Measurements from ENCODE around the gene TXNL4A.

TXNL4A gene

DNA sequence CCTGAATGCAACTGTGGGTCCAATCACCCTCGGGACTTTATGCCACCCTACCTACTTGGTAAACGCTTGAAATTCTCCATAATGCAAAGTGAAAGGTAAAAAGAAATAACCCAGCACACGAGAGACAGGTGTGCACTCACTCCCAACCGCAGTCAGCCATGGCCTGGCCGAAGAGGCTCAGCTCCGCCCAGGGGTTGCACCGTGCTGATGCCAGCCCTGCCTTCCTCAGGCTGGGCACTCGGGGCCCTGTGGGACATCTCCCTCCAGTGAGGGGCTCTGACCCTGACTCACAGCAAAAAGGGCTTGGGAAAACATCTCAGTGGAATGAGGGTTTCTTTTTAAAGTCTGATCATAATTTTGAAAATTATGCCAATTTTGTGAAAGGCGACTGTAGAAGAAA lies 50.2 kb downstream of the TXNL4A start:
- H3K27ac ChIP-seq (replicated peaks): no peak overlapping the region
- no peaks in the 10 kb centered on the region for H3K27me3 ChIP-seq (ENCODE audit: insufficient read depth, poor library complexity, severe bottlenecking)
- no peak overlapping the region for H3K4me3 ChIP-seq (replicated peaks; ENCODE audit: insufficient read depth, low read length)
- no peak for DNase-seq (ENCODE audit: low read depth in 1 of 2, low spot score in 1 of 2)
- TF ChIP-seq SPI1 (IDR thresholded peaks at IDR 0.05; ENCODE audit: borderline replicate concordance, low read depth): no peak

DNA sequence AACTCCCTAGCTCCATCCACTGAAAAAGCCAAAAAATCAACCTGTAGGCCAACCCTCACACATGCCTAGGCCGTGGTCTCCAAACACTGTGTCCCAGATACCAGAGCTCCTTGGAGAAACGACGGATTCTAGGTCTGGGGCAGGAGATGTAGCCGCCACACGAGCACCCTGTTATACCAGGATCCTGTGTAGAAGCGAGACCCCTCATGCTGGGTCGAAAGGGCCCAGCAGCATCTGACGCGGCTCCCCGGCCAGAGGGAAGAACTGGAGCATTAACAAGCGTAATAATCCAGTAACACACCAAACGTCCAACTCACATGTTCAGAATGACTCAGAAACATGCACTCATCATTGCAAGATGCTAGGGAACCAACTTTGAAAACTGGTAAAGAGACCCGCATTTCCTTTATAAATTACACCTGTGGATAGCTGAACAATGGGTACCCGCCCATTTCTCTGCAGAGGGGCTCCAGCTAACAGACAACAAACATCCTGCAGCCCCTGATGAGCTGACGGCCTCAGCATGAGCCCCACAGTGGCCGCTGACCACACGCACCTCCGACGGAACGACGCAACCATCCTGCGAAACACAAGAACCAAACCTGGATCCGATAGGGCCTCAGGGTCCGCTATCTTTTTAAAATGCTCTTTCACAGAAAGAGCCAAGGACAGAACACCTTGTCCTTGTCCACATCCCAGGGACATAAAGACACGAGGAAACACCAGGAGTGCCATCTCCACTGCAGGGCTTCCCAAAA lies 51.1 kb downstream of the TXNL4A start:
- no peaks in the 10 kb centered on the region for H3K27me3 ChIP-seq (ENCODE audit: insufficient read depth, poor library complexity, severe bottlenecking)
- DNase-seq (ENCODE audit: low read depth in 1 of 2, low spot score in 1 of 2): no peak
- TF ChIP-seq POLR2AphosphoS5 (IDR thresholded peaks at IDR 0.05; ENCODE audit: low read depth): no peak
- TF ChIP-seq, protein P1, sequence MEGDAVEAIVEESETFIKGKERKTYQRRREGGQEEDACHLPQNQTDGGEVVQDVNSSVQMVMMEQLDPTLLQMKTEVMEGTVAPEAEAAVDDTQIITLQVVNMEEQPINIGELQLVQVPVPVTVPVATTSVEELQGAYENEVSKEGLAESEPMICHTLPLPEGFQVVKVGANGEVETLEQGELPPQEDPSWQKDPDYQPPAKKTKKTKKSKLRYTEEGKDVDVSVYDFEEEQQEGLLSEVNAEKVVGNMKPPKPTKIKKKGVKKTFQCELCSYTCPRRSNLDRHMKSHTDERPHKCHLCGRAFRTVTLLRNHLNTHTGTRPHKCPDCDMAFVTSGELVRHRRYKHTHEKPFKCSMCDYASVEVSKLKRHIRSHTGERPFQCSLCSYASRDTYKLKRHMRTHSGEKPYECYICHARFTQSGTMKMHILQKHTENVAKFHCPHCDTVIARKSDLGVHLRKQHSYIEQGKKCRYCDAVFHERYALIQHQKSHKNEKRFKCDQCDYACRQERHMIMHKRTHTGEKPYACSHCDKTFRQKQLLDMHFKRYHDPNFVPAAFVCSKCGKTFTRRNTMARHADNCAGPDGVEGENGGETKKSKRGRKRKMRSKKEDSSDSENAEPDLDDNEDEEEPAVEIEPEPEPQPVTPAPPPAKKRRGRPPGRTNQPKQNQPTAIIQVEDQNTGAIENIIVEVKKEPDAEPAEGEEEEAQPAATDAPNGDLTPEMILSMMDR (IDR thresholded peaks at IDR 0.05; ENCODE audit: insufficient read depth, low read length): no peak
- TF ChIP-seq, protein P2, sequence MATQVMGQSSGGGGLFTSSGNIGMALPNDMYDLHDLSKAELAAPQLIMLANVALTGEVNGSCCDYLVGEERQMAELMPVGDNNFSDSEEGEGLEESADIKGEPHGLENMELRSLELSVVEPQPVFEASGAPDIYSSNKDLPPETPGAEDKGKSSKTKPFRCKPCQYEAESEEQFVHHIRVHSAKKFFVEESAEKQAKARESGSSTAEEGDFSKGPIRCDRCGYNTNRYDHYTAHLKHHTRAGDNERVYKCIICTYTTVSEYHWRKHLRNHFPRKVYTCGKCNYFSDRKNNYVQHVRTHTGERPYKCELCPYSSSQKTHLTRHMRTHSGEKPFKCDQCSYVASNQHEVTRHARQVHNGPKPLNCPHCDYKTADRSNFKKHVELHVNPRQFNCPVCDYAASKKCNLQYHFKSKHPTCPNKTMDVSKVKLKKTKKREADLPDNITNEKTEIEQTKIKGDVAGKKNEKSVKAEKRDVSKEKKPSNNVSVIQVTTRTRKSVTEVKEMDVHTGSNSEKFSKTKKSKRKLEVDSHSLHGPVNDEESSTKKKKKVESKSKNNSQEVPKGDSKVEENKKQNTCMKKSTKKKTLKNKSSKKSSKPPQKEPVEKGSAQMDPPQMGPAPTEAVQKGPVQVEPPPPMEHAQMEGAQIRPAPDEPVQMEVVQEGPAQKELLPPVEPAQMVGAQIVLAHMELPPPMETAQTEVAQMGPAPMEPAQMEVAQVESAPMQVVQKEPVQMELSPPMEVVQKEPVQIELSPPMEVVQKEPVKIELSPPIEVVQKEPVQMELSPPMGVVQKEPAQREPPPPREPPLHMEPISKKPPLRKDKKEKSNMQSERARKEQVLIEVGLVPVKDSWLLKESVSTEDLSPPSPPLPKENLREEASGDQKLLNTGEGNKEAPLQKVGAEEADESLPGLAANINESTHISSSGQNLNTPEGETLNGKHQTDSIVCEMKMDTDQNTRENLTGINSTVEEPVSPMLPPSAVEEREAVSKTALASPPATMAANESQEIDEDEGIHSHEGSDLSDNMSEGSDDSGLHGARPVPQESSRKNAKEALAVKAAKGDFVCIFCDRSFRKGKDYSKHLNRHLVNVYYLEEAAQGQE (IDR thresholded peaks at IDR 0.05; ENCODE audit: insufficient replicate concordance, low read depth): no peak
- TF ChIP-seq GABPA (IDR thresholded peaks at IDR 0.05; ENCODE audit: low read depth): no peak
- TF ChIP-seq SPI1 (IDR thresholded peaks at IDR 0.05; ENCODE audit: borderline replicate concordance, low read depth): no peak
- H3K4me3 ChIP-seq (replicated peaks; ENCODE audit: insufficient read depth, low read length): no peak overlapping the region
- H3K27ac ChIP-seq (replicated peaks): no peak overlapping the region

DNA sequence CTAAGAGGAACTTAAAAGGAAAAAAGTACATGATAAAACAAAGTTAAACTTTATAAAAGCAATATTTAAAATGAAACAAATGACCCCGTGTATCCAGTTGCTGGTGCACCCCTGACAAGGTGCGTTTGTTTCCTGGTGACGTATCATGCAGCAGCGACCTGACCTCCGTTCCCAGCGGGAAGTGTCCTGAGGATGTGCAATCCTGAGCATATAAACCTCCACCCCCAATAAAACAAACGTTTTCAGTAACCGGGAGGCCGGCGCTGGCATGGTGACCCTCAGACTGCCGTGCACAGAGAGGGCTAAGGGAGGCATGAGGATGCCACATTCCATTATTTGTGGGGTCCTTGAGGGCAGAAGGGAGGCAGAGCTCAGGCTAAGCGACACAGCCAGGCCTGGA lies 51.7 kb downstream of the TXNL4A start:
- no peak overlapping the region for H3K27ac ChIP-seq (replicated peaks)
- H3K27me3 ChIP-seq (ENCODE audit: insufficient read depth, poor library complexity, severe bottlenecking): no peaks in the 10 kb centered on the region
- TF ChIP-seq, protein P2 (IDR thresholded peaks at IDR 0.05; ENCODE audit: insufficient replicate concordance, low read depth): no peak
- TF ChIP-seq, protein P1 (IDR thresholded peaks at IDR 0.05; ENCODE audit: insufficient read depth, low read length): no peak
- TF ChIP-seq GABPA (IDR thresholded peaks at IDR 0.05; ENCODE audit: low read depth) (no peak), POLR2AphosphoS5 (IDR thresholded peaks at IDR 0.05; ENCODE audit: low read depth) (no peak), SPI1 (IDR thresholded peaks at IDR 0.05; ENCODE audit: borderline replicate concordance, low read depth) (no peak)
- no peak overlapping the region for H3K4me3 ChIP-seq (replicated peaks; ENCODE audit: insufficient read depth, low read length)
- no peak for DNase-seq (ENCODE audit: low read depth in 1 of 2, low spot score in 1 of 2)

DNA sequence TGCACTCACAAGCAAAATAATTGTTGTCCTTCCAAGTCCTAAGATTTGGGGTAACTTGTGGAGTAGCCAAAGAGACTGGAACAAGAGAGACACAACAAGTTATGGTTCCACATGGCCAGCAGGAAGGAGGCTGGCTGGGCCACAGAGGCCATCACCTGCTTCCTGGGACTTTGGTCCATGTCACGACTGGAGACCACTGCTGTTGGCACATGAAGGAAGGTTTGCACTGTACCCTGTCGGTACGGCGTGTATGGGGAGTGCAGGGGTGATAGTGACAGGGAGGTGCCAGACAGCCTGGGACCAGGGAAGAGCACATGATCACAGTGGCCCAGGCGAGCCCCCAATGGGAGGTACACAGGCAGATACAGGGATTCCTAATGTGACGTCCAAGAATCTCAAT lies 52.4 kb downstream of the TXNL4A start:
- H3K27ac ChIP-seq (replicated peaks): no peak overlapping the region
- TF ChIP-seq POLR2AphosphoS5 (IDR thresholded peaks at IDR 0.05; ENCODE audit: low read depth) (no peak), SPI1 (IDR thresholded peaks at IDR 0.05; ENCODE audit: borderline replicate concordance, low read depth) (no peak), GABPA (IDR thresholded peaks at IDR 0.05; ENCODE audit: low read depth) (no peak)
- TF ChIP-seq, protein P1 (IDR thresholded peaks at IDR 0.05; ENCODE audit: insufficient read depth, low read length): no peak
- TF ChIP-seq, protein P2 (IDR thresholded peaks at IDR 0.05; ENCODE audit: insufficient replicate concordance, low read depth): no peak
- DNase-seq (ENCODE audit: low read depth in 1 of 2, low spot score in 1 of 2): no peak
- H3K4me3 ChIP-seq (replicated peaks; ENCODE audit: insufficient read depth, low read length): no peak overlapping the region
- no peaks in the 10 kb centered on the region for H3K27me3 ChIP-seq (ENCODE audit: insufficient read depth, poor library complexity, severe bottlenecking)

All from HL-60 (cell line).